WTC11 (cell line): ENCODE results near the gene MEP1A.

Source experiments
- CBFB ChIP-seq: sonication (generic); formaldehyde crosslinking; IDR thresholded peaks from 2 replicates; pipeline ENCODE4 v1.8.1; 2022; ENCODE audit warnings: mild to moderate bottlenecking, low read depth, missing genetic modification reagents
- CREB1 ChIP-seq: sonication (generic); formaldehyde crosslinking; IDR thresholded peaks from 2 replicates; pipeline ENCODE4 v1.8.0; 2023; ENCODE audit warnings: mild to moderate bottlenecking, missing genetic modification reagents
- IRF2 ChIP-seq: sonication (generic); formaldehyde crosslinking; IDR thresholded peaks from 2 replicates; pipeline ENCODE4 v1.8.0; 2022; ENCODE audit warnings: low read depth, missing genetic modification reagents, borderline replicate concordance
- MYBL2 ChIP-seq: sonication (generic); formaldehyde crosslinking; IDR thresholded peaks from 2 replicates; pipeline ENCODE4 v1.8.1; 2023; ENCODE audit warnings: mild to moderate bottlenecking, moderate library complexity, missing genetic modification reagents
- SMAD4 ChIP-seq: sonication (generic); formaldehyde crosslinking; IDR thresholded peaks from 2 replicates; pipeline ENCODE4 v1.8.0; 2022; ENCODE audit warnings: mild to moderate bottlenecking, missing genetic modification reagents
- SP1 ChIP-seq: sonication (generic); formaldehyde crosslinking; conservative IDR thresholded peaks from 2 replicates; pipeline ENCODE4 v1.8.1; 2022; ENCODE audit warnings: missing genetic modification reagents
- TEAD4 ChIP-seq: sonication (generic); formaldehyde crosslinking; IDR thresholded peaks from 2 replicates; pipeline ENCODE4 v1.8.0; 2022; ENCODE audit warnings: mild to moderate bottlenecking, missing genetic modification reagents
- TP53 ChIP-seq: sonication (generic); formaldehyde crosslinking; IDR thresholded peaks from 2 replicates; pipeline ENCODE4 v1.8.1; 2023; ENCODE audit warnings: mild to moderate bottlenecking, missing genetic modification reagents
- TF ChIP-seq, protein P1 (sequence below): fragments of 200-600 bp; IDR thresholded peaks from 2 replicates; pipeline ENCODE4 v1.8.0; 2022; ENCODE audit warnings: antibody characterized with exemption
- TF ChIP-seq, protein P2 (sequence below): sonication (generic); formaldehyde crosslinking; IDR thresholded peaks from 2 replicates; pipeline ENCODE4 v1.8.1; 2023; ENCODE audit warnings: mild to moderate bottlenecking, missing genetic modification reagents, moderate library complexity
- TF ChIP-seq, protein P3 (sequence below): sonication (generic); formaldehyde crosslinking; IDR thresholded peaks from 2 replicates; pipeline ENCODE4 v1.8.1; 2022; ENCODE audit warnings: missing genetic modification reagents, borderline replicate concordance
- TF ChIP-seq, protein P4 (sequence below): sonication (generic); formaldehyde crosslinking; IDR thresholded peaks from 2 replicates; pipeline ENCODE4 v1.8.0; 2023; ENCODE audit warnings: missing genetic modification reagents
- TF ChIP-seq, protein P5 (sequence below): sonication (generic); formaldehyde crosslinking; IDR thresholded peaks from 2 replicates; pipeline ENCODE4 v1.8.0; 2022; ENCODE audit warnings: mild to moderate bottlenecking, missing genetic modification reagents
- TF ChIP-seq, protein P6 (sequence below): sonication (generic); formaldehyde crosslinking; IDR thresholded peaks from 2 replicates; pipeline ENCODE4 v1.8.0; 2022; ENCODE audit warnings: mild to moderate bottlenecking, missing genetic modification reagents

DNA sequence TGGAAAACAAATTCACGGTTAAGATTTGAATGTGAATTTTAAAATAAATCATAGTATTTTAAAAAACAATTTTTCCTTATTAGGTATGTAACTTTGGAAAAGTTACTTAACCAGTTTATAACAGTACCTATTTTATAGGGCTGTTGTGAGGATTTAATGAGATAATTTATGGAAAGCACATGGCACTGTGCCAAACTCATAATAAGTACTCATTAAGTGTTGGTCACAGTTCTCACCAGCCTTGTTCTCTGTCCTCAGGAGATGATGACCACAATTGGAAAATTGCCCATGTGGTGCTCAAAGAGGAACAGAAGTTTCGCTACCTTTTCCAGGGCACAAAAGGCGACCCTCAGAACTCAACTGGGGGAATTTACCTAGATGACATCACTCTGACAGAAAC lies 39.6 kb downstream of the MEP1A start:
- no peak for TF ChIP-seq CREB1 (CRISPR knock-in tag)
- no peak for TF ChIP-seq TEAD4 (CRISPR knock-in tag)
- TF ChIP-seq, protein P1, sequence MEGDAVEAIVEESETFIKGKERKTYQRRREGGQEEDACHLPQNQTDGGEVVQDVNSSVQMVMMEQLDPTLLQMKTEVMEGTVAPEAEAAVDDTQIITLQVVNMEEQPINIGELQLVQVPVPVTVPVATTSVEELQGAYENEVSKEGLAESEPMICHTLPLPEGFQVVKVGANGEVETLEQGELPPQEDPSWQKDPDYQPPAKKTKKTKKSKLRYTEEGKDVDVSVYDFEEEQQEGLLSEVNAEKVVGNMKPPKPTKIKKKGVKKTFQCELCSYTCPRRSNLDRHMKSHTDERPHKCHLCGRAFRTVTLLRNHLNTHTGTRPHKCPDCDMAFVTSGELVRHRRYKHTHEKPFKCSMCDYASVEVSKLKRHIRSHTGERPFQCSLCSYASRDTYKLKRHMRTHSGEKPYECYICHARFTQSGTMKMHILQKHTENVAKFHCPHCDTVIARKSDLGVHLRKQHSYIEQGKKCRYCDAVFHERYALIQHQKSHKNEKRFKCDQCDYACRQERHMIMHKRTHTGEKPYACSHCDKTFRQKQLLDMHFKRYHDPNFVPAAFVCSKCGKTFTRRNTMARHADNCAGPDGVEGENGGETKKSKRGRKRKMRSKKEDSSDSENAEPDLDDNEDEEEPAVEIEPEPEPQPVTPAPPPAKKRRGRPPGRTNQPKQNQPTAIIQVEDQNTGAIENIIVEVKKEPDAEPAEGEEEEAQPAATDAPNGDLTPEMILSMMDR: no peak
- TF ChIP-seq, protein P2, sequence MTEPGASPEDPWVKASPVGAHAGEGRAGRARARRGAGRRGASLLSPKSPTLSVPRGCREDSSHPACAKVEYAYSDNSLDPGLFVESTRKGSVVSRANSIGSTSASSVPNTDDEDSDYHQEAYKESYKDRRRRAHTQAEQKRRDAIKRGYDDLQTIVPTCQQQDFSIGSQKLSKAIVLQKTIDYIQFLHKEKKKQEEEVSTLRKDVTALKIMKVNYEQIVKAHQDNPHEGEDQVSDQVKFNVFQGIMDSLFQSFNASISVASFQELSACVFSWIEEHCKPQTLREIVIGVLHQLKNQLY (CRISPR knock-in tag): no peak
- TF ChIP-seq, protein P3, sequence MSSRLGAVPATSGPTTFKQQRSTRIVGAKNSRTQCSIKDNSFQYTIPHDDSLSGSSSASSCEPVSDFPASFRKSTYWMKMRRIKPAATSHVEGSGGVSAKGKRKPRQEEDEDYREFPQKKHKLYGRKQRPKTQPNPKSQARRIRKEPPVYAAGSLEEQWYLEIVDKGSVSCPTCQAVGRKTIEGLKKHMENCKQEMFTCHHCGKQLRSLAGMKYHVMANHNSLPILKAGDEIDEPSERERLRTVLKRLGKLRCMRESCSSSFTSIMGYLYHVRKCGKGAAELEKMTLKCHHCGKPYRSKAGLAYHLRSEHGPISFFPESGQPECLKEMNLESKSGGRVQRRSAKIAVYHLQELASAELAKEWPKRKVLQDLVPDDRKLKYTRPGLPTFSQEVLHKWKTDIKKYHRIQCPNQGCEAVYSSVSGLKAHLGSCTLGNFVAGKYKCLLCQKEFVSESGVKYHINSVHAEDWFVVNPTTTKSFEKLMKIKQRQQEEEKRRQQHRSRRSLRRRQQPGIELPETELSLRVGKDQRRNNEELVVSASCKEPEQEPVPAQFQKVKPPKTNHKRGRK (CRISPR knock-in tag): no peak
- TF ChIP-seq, protein P4, sequence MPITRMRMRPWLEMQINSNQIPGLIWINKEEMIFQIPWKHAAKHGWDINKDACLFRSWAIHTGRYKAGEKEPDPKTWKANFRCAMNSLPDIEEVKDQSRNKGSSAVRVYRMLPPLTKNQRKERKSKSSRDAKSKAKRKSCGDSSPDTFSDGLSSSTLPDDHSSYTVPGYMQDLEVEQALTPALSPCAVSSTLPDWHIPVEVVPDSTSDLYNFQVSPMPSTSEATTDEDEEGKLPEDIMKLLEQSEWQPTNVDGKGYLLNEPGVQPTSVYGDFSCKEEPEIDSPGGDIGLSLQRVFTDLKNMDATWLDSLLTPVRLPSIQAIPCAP (CRISPR knock-in tag): no peak
- TF ChIP-seq, protein P5, sequence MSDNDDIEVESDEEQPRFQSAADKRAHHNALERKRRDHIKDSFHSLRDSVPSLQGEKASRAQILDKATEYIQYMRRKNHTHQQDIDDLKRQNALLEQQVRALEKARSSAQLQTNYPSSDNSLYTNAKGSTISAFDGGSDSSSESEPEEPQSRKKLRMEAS (CRISPR knock-in tag): no peak
- TF ChIP-seq, protein P6, sequence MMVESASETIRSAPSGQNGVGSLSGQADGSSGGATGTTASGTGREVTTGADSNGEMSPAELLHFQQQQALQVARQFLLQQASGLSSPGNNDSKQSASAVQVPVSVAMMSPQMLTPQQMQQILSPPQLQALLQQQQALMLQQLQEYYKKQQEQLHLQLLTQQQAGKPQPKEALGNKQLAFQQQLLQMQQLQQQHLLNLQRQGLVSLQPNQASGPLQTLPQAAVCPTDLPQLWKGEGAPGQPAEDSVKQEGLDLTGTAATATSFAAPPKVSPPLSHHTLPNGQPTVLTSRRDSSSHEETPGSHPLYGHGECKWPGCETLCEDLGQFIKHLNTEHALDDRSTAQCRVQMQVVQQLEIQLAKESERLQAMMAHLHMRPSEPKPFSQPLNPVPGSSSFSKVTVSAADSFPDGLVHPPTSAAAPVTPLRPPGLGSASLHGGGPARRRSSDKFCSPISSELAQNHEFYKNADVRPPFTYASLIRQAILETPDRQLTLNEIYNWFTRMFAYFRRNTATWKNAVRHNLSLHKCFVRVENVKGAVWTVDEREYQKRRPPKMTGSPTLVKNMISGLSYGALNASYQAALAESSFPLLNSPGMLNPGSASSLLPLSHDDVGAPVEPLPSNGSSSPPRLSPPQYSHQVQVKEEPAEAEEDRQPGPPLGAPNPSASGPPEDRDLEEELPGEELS (CRISPR knock-in tag): no peak
- TF ChIP-seq CBFB (CRISPR knock-in tag): no peak
- no peak for TF ChIP-seq IRF2
- TF ChIP-seq SP1 (CRISPR knock-in tag): no peak
- no peak for TF ChIP-seq SMAD4
- no peak for TF ChIP-seq MYBL2 (CRISPR knock-in tag)
- TF ChIP-seq TP53 (CRISPR knock-in tag): no peak
